SK-N-DZ (cell line): ENCODE measurements around the gene KAZALD1.
"Not testable (repeated sequence)": the region's sequence is repeated elsewhere in the genome, so short reads cannot be mapped to it uniquely, and the experiment has no call there.

Experiments
- DNase-seq: peaks from one replicate; pipeline ENCODE4 v3.0.0-alpha.2; 2015; ENCODE audit warnings: low spot score

The KAZALD1 gene

GRCh38 chr10:101030496-101031127, 31.2 kb upstream of the KAZALD1 start:
- DNase-seq: no peak

GRCh38 chr10:101031128-101031795, 30.5 kb upstream of the KAZALD1 start, which contains the start of the genes PDZD7 and SFXN3:
Gene PDZD7, minus strand, starts transcription at chr10:101031129. Its CDS starts 910 bp downstream, at chr10:101030219.
Gene SFXN3, plus strand, starts transcription at chr10:101031234. Its CDS starts 3,461 bp downstream, at chr10:101034695.
- peak; percentile 92 for DNase-seq

GRCh38 chr10:101031796-101032636, 29.8 kb upstream of the KAZALD1 start:
- peak; percentile 51 for DNase-seq

- peak; percentile 59 for DNase-seq
Measured at GRCh38 chr10:101032637-101033224, 29.1 kb upstream of the KAZALD1 start.

GRCh38 chr10:101033276-101033675, 28.5 kb upstream of the KAZALD1 start:
- DNase-seq: no peak

- DNase-seq: not testable (repeated sequence)
Measured at GRCh38 chr10:101034404-101034803, 27.4 kb upstream of the KAZALD1 start.

- no peak for DNase-seq
Measured at GRCh38 chr10:101035314-101035713, 26.5 kb upstream of the KAZALD1 start.

- DNase-seq: no peak
Measured at GRCh38 chr10:101035916-101036702, 25.7 kb upstream of the KAZALD1 start.

GRCh38 chr10:101036726-101037125, 25.1 kb upstream of the KAZALD1 start:
- no peak for DNase-seq

- peak; percentile 5 for DNase-seq
Measured at GRCh38 chr10:101038484-101038883, 23.3 kb upstream of the KAZALD1 start.

- no peak for DNase-seq
Measured at GRCh38 chr10:101040061-101040460, 21.7 kb upstream of the KAZALD1 start.

- no peak for DNase-seq
Measured at GRCh38 chr10:101040851-101041250, 20.9 kb upstream of the KAZALD1 start.

- peak; percentile 86 for DNase-seq
Measured at GRCh38 chr10:101041252-101041761, 20.5 kb upstream of the KAZALD1 start.

GRCh38 chr10:101042118-101042517, 19.7 kb upstream of the KAZALD1 start:
- no peak for DNase-seq

GRCh38 chr10:101042667-101043362, 19.0 kb upstream of the KAZALD1 start:
- DNase-seq: peak; percentile 97

- peak; percentile 49 for DNase-seq
Measured at GRCh38 chr10:101043363-101043707, 18.5 kb upstream of the KAZALD1 start.

GRCh38 chr10:101044117-101044516, 17.7 kb upstream of the KAZALD1 start:
- DNase-seq: no peak

GRCh38 chr10:101046332-101047238, 15.2 kb upstream of the KAZALD1 start:
- DNase-seq: peak; percentile 89

GRCh38 chr10:101047268-101047667, 14.5 kb upstream of the KAZALD1 start:
- peak; percentile 7 for DNase-seq
